ENCODE data around the gene TBC1D16. TPM values are rescaled to one million over a fixed set of nuclear protein-coding genes. Genes with fewer than 3 reads are reported as not detected.

TBC1D16 gene
- total RNA-seq, 3 donors from 2014 or later (not counting 1 experiment from before 2014, with no cell fraction given): 0.49 to 1.00 (median 0.65) TPM

- H3K9me3 Mint-ChIP-seq: no peaks in the 10 kb centered on the region
- WGBS (ENCODE audit: insufficient coverage): 4% methylated on average over 59 of the region's 59 CpGs
- H3K27ac Mint-ChIP-seq: no peak overlapping the region
- peaks cover 11 to 44% of the 10 kb centered on the region in 2 donors for H3K27me3 Mint-ChIP-seq (ENCODE audit: low read depth in 2 of 2)
- peaks cover 39% of the 10 kb centered on the region for H3K4me1 ChIP-seq (ENCODE audit: control insufficient read depth, insufficient read depth, low read length)
- H3K9me3 ChIP-seq (ENCODE audit: control insufficient read depth, insufficient read depth, low read length): no peaks in the 10 kb centered on the region
- H3K4me3 Mint-ChIP-seq: no peak overlapping the region
- peaks cover 20% of the 10 kb centered on the region for H3K27me3 ChIP-seq (ENCODE audit: control insufficient read depth, insufficient read depth, low read length)
- no peaks in the 10 kb centered on the region for H3K36me3 Mint-ChIP-seq
- no peak overlapping the region for H3K4me3 ChIP-seq (ENCODE audit: low read length)
- ATAC-seq (no peak), DNase-seq (no peak)
- intact Hi-C loops (cut with micrococcal nuclease): no loop called here
- H3K4me1 Mint-ChIP-seq: peaks cover 7 to 10% of the 10 kb centered on the region in 2 donors
- TF ChIP-seq, protein P1, sequence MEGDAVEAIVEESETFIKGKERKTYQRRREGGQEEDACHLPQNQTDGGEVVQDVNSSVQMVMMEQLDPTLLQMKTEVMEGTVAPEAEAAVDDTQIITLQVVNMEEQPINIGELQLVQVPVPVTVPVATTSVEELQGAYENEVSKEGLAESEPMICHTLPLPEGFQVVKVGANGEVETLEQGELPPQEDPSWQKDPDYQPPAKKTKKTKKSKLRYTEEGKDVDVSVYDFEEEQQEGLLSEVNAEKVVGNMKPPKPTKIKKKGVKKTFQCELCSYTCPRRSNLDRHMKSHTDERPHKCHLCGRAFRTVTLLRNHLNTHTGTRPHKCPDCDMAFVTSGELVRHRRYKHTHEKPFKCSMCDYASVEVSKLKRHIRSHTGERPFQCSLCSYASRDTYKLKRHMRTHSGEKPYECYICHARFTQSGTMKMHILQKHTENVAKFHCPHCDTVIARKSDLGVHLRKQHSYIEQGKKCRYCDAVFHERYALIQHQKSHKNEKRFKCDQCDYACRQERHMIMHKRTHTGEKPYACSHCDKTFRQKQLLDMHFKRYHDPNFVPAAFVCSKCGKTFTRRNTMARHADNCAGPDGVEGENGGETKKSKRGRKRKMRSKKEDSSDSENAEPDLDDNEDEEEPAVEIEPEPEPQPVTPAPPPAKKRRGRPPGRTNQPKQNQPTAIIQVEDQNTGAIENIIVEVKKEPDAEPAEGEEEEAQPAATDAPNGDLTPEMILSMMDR (IDR thresholded peaks at IDR 0.05): no peak
- no peaks in the 10 kb centered on the region for H3K36me3 ChIP-seq (ENCODE audit: control insufficient read depth, insufficient read depth, low read length)
- H3K27ac ChIP-seq (ENCODE audit: low read length): no peak overlapping the region
Measured at GRCh38 chr17:79930062-79930876, 105.4 kb downstream of the TBC1D16 start.

DNA sequence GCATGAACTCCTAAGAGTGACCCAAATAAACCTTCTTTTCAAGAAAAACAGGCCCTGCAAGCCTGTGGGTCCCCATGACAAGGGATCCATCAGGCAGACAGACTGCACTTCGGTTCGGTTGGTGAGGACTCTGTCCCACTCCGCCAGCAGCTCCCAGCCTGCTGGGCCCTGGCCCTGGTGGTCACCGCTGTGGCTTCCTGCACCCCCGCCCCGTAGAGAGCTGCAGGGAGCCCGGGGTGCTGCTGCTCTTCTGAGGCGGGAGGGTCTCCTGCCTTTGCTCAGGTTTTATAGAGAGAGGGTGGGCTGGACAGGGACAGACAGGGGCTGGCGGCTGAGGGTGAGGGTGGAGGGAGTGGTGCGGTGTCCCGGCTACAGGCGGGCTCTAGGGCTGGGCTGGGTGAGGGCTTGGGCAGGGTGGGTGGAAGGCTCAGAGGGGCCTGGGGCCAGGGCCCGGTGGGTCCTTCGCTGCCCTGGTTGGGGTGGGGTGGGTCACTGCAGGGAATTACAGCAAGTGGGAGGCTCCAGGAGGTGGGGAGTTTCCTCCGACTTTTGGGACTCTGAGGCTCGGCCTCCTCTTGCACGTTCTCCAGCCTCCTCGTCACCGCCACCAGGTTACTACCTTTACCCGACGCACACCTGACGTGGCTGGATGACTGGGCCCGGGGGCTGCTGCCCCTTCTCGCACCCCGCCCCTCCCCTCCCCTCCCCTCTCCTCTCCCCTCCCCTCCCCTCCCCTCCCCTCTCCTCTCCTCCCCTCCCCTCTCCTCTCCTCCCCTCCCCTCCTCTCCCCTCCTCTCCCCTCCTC lies 106.2 kb downstream of the TBC1D16 start:
- Mint-ChIP-seq H3K4me3 (no peak overlapping the region), H3K36me3 (no peaks in the 10 kb centered on the region), H3K27ac (no peak overlapping the region), H3K27me3 (ENCODE audit: low read depth in 2 of 2) (peaks cover 11 to 43% of the 10 kb centered on the region in 2 donors), H3K9me3 (no peaks in the 10 kb centered on the region), H3K4me1 (peaks cover 7 to 9% of the 10 kb centered on the region in 2 donors)
- WGBS (ENCODE audit: insufficient coverage): 81% methylated on average over 21 of the region's 25 CpGs
- no peak overlapping the region for H3K4me3 ChIP-seq (ENCODE audit: low read length)
- DNase-seq: no peak
- H3K27ac ChIP-seq (ENCODE audit: low read length): no peak overlapping the region
- ATAC-seq: no peak
- TF ChIP-seq, protein P1 (IDR thresholded peaks at IDR 0.05): no peak
- peaks cover 20% of the 10 kb centered on the region for H3K27me3 ChIP-seq (ENCODE audit: control insufficient read depth, insufficient read depth, low read length)
- no peaks in the 10 kb centered on the region for H3K36me3 ChIP-seq (ENCODE audit: control insufficient read depth, insufficient read depth, low read length)
- H3K4me1 ChIP-seq (ENCODE audit: control insufficient read depth, insufficient read depth, low read length): peaks cover 31% of the 10 kb centered on the region
- H3K9me3 ChIP-seq (ENCODE audit: control insufficient read depth, insufficient read depth, low read length): no peaks in the 10 kb centered on the region
- intact Hi-C loops (cut with micrococcal nuclease): no loop called here

DNA sequence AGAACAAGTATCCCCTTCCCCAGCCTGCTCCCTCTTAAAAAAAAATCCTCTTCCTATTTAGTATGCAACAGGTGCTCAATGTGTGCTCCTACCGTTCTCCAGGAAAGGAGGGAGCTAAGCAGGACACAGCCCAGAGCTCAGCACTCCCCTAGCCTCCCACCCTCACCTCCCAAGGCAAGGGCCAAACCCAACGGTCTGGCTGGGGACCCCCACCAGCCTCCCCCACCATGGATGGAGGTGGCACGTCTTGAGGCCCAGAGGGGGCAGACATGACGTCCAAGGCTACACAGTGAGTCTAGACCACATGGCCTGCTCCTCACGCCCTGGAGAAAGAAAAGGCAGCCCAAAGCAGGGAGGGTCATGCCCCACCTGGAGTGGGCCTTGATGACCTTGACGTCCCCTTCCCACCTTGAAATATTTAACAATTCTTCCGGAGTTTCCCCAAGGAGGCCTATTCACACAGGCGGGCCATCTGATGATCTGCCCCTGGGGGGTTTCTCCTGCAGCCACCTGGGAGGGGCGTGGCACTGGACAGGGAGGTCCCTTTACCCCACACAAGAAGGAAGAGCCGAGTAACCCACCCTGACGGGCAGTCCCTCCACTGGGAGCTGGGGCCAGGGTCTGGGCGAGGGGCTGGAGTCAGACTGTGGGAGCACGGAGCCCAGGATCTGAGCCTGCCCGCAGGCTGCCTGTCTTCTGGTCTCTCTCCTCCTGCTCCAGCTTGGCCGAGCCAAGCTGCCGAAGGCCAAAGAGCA lies 107.0 kb downstream of the TBC1D16 start:
- Histone ChIP-seq H3K27ac (ENCODE audit: low read length) (no peak overlapping the region), H3K9me3 (ENCODE audit: control insufficient read depth, insufficient read depth, low read length) (no peaks in the 10 kb centered on the region), H3K27me3 (ENCODE audit: control insufficient read depth, insufficient read depth, low read length) (peaks cover 20% of the 10 kb centered on the region), H3K36me3 (ENCODE audit: control insufficient read depth, insufficient read depth, low read length) (no peaks in the 10 kb centered on the region), H3K4me1 (ENCODE audit: control insufficient read depth, insufficient read depth, low read length) (peaks cover 23% of the 10 kb centered on the region), H3K4me3 (ENCODE audit: low read length) (no peak overlapping the region)
- DNase-seq (no peak), ATAC-seq (no peak)
- Mint-ChIP-seq H3K27ac (no peak overlapping the region), H3K4me3 (no peak overlapping the region), H3K27me3 (ENCODE audit: low read depth in 2 of 2) (peaks cover 11 to 36% of the 10 kb centered on the region in 2 donors), H3K4me1 (peaks cover 3 to 4% of the 10 kb centered on the region in 2 donors), H3K9me3 (no peaks in the 10 kb centered on the region), H3K36me3 (no peaks in the 10 kb centered on the region)
- TF ChIP-seq, protein P1 (IDR thresholded peaks at IDR 0.05): no peak
- WGBS (ENCODE audit: insufficient coverage): 85% methylated on average over 16 of the region's 16 CpGs
- intact Hi-C loops (cut with micrococcal nuclease): no loop called here
